GM21723 (cell line): ENCODE measurements around the gene ACADL.
"Not testable (repeated sequence)": the region's sequence is repeated elsewhere in the genome, so short reads cannot be mapped to it uniquely, and the experiment has no call there.

Experiments
- ATAC-seq: cut with Tn5 transposase; IDR thresholded peaks from one replicate; pipeline ENCODE4 v1.9.1; 2021; ENCODE audit warnings: mild to moderate bottlenecking, moderate library complexity; ENCODE audit not compliant: unreplicated experiment

The ACADL gene

GRCh38 chr2:210203147-210203546, 22.1 kb downstream of the ACADL start:
- ATAC-seq: no peak

- no peak for ATAC-seq
These were observed 25.4 kb downstream of the ACADL start for GRCh38 chr2:210199854-210200253.

- ATAC-seq: peak; percentile 63
These were observed 26.0 kb downstream of the ACADL start for GRCh38 chr2:210199186-210199765.

GRCh38 chr2:210198326-210198725, 26.9 kb downstream of the ACADL start:
- no peak for ATAC-seq

GRCh38 chr2:210197720-210198119, 27.5 kb downstream of the ACADL start:
- ATAC-seq: no peak

- ATAC-seq: no peak
These were observed 30.0 kb downstream of the ACADL start for GRCh38 chr2:210195101-210195852.

- ATAC-seq: no peak
These were observed 34.9 kb downstream of the ACADL start for GRCh38 chr2:210190345-210190744.

GRCh38 chr2:210189452-210190138, 35.7 kb downstream of the ACADL start:
- ATAC-seq: no peak

GRCh38 chr2:210188755-210189154, 36.5 kb downstream of the ACADL start:
- no peak for ATAC-seq

GRCh38 chr2:210188190-210188589, 37.1 kb downstream of the ACADL start:
- ATAC-seq: no peak

- ATAC-seq: not testable (repeated sequence)
These were observed 41.3 kb downstream of the ACADL start for GRCh38 chr2:210183936-210184335.

- not testable (repeated sequence) for ATAC-seq
These were observed 43.6 kb downstream of the ACADL start for GRCh38 chr2:210181606-210182088.

- ATAC-seq: not testable (repeated sequence)
These were observed 44.1 kb downstream of the ACADL start for GRCh38 chr2:210181033-210181605.

GRCh38 chr2:210180477-210180876, 44.8 kb downstream of the ACADL start:
- ATAC-seq: no peak

GRCh38 chr2:210179351-210179990, 45.8 kb downstream of the ACADL start:
- ATAC-seq: no peak

- no peak for ATAC-seq
These were observed 47.5 kb downstream of the ACADL start for GRCh38 chr2:210177769-210178168.

- ATAC-seq: not testable (repeated sequence)
These were observed 48.1 kb downstream of the ACADL start for GRCh38 chr2:210177115-210177514.

- ATAC-seq: no peak
These were observed 51.2 kb downstream of the ACADL start for GRCh38 chr2:210174086-210174485.

- no peak for ATAC-seq
These were observed 53.0 kb downstream of the ACADL start for GRCh38 chr2:210172219-210172575.

- peak; percentile 74 for ATAC-seq
These were observed 53.7 kb downstream of the ACADL start, which contains the start of gene KANSL1L for GRCh38 chr2:210171309-210172218. Gene KANSL1L, minus strand, starts transcription at chr2:210171409. Its CDS starts 16,827 bp downstream, at chr2:210154582.
